Neural cell (in vitro differentiated cells): ENCODE data around the gene MVK. TPM values are rescaled to one million over a fixed set of nuclear protein-coding genes. Genes with fewer than 3 reads are reported as not detected.

Source experiments
- H2AFZ ChIP-seq: fragments of 200-600, 300-800 bp; sonication (generic), shearing (Covaris generic); 2 replicates; pipeline ENCODE4 v1.6.0; 2014; ENCODE audit warnings: low read depth, mild to moderate bottlenecking, antibody characterized with exemption, low read length, moderate library complexity
- H3F3A ChIP-seq: fragments of 200-600 bp; shearing (Covaris generic); 2 replicates; pipeline ENCODE4 v1.6.1; 2016; ENCODE audit warnings: mild to moderate bottlenecking, moderate library complexity, mixed read lengths, antibody characterized with exemption, low read length; ENCODE audit not compliant: insufficient read depth, poor library complexity, severe bottlenecking
- H3K27ac ChIP-seq: fragments of 200-600, 300-800 bp; sonication (generic), shearing (Covaris generic); 2 replicates; pipeline ENCODE4 v1.5.1; 2014; ENCODE audit warnings: mild to moderate bottlenecking, low read length, moderate library complexity
- H3K27me3 ChIP-seq: fragments of 300-800, 200-600 bp; sonication (generic), shearing (Covaris generic); 2 replicates; pipeline ENCODE4 v1.6.0; 2014; ENCODE audit warnings: mild to moderate bottlenecking, low read depth, low read length, moderate library complexity; ENCODE audit not compliant: insufficient read depth
- H3K36me3 ChIP-seq: fragments of 300-800, 200-600 bp; sonication (generic), shearing (Covaris generic); 2 replicates; pipeline ENCODE4 v1.5.1; 2014; ENCODE audit warnings: mild to moderate bottlenecking, antibody characterized with exemption, low read length, moderate library complexity; ENCODE audit not compliant: insufficient read depth
- H3K4me2 ChIP-seq: fragments of 300-800, 200-600 bp; sonication (generic), shearing (Covaris generic); 2 replicates; pipeline ENCODE4 v1.6.0; 2014; ENCODE audit warnings: mild to moderate bottlenecking, low read length
- H3K4me3 ChIP-seq: fragments of 300-800, 200-600 bp; sonication (generic), shearing (Covaris generic); 2 replicates; pipeline ENCODE4 v1.5.1; 2014; ENCODE audit warnings: mild to moderate bottlenecking, low read length, moderate library complexity
- H3K79me2 ChIP-seq: fragments of 200-600 bp; shearing (Covaris generic); replicated peaks from 2 replicates; pipeline ENCODE4 v1.6.0; 2014; ENCODE audit warnings: mild to moderate bottlenecking, low read length, moderate library complexity; ENCODE audit not compliant: insufficient read depth
- H3K9ac ChIP-seq: fragments of 300-800, 200-600 bp; sonication (generic), shearing (Covaris generic); 2 replicates; pipeline ENCODE4 v1.6.1; 2016; ENCODE audit warnings: mild to moderate bottlenecking, low read length, mixed read lengths
- H3K9me2 ChIP-seq: fragments of 200-600 bp; shearing (Covaris generic); 2 replicates; pipeline ENCODE4 v1.6.1; 2016; ENCODE audit warnings: mild to moderate bottlenecking, low read length, mixed read lengths; ENCODE audit not compliant: insufficient read depth
- H3K9me3 ChIP-seq: fragments of 200-600, 300-800 bp; sonication (generic), shearing (Covaris generic); 2 replicates; pipeline ENCODE4 v1.6.1; 2016; ENCODE audit warnings: mild to moderate bottlenecking, mixed run types, low read length, moderate library complexity, mixed read lengths
- H4K20me1 ChIP-seq: fragments of 200-600 bp; shearing (Covaris generic); 2 replicates; pipeline ENCODE4 v1.6.1; 2016; ENCODE audit warnings: mild to moderate bottlenecking, mixed run types; ENCODE audit not compliant: insufficient read depth
- EP300 ChIP-seq: fragments of 450-650 bp; conservative IDR thresholded peaks from 2 replicates; pipeline ENCODE4 v1.6.1; 2014; ENCODE audit warnings: antibody characterized with exemption, mild to moderate bottlenecking, moderate library complexity; ENCODE audit not compliant: poor library complexity, severe bottlenecking
- EZH2 ChIP-seq: fragments of 200-600, 300-800 bp; shearing (Covaris generic), sonication (generic); IDR thresholded peaks from 2 replicates; pipeline ENCODE4 v1.6.1; 2014; ENCODE audit warnings: antibody characterized with exemption, low read length, borderline replicate concordance, mild to moderate bottlenecking; ENCODE audit not compliant: insufficient read depth, poor library complexity, severe bottlenecking
- MXI1 ChIP-seq: fragments of 450-650 bp; conservative IDR thresholded peaks from 2 replicates; pipeline ENCODE4 v1.6.1; 2014; ENCODE audit warnings: antibody characterized with exemption, mild to moderate bottlenecking; ENCODE audit not compliant: poor library complexity, severe bottlenecking
- POLR2AphosphoS5 ChIP-seq: IDR thresholded peaks from 2 replicates; pipeline ENCODE4 v1.6.1; 2012
- RAD21 ChIP-seq: fragments of 450-650 bp; conservative IDR thresholded peaks from 2 replicates; pipeline ENCODE4 v1.6.1; 2014; ENCODE audit warnings: antibody characterized with exemption, mild to moderate bottlenecking, moderate library complexity
- SMC3 ChIP-seq: fragments of 450-650 bp; conservative IDR thresholded peaks from 2 replicates; pipeline ENCODE4 v1.6.1; 2014; ENCODE audit warnings: antibody characterized with exemption, mild to moderate bottlenecking, moderate library complexity; ENCODE audit not compliant: poor library complexity
- TAF1 ChIP-seq: IDR thresholded peaks from 2 replicates; pipeline ENCODE4 v1.6.1; 2012; ENCODE audit warnings: low read depth
- polyA plus RNA-seq: library from polyadenylated mRNA; depleted of rRNA; stranded (reverse); fragments of >200 nt; gene quantifications from 2 replicates; pipeline ENCODE4 v1.2.3, GENCODE V29; 2014
- TF ChIP-seq, protein P1 (sequence below): IDR thresholded peaks from 2 replicates; pipeline ENCODE4 v1.6.1; 2012; ENCODE audit warnings: borderline replicate concordance
- TF ChIP-seq, protein P2 (sequence below): fragments of 450-650 bp; IDR thresholded peaks from 2 replicates; pipeline ENCODE4 v1.5.1; 2014; ENCODE audit warnings: antibody characterized with exemption, mild to moderate bottlenecking, moderate library complexity; ENCODE audit not compliant: poor library complexity, severe bottlenecking

The MVK gene
- polyA plus RNA-seq, 1 donor from 2014 or later = 45.7 TPM

- no peaks in the 10 kb centered on the region for H3K9me2 ChIP-seq
- H4K20me1 ChIP-seq = no peaks in the 10 kb centered on the region
- H3K9ac ChIP-seq = no peak overlapping the region
- no peaks in the 10 kb centered on the region for H3K9me3 ChIP-seq
- TF ChIP-seq POLR2AphosphoS5 (no peak), TAF1 (no peak), RAD21 (no peak), SMC3 (no peak)
- no peak overlapping the region for H2AFZ ChIP-seq
- H3K27me3 ChIP-seq = no peaks in the 10 kb centered on the region
- H3K4me2 ChIP-seq = no peak overlapping the region
- no peaks in the 10 kb centered on the region for H3K36me3 ChIP-seq
- H3F3A ChIP-seq = no peaks in the 10 kb centered on the region
- no peaks in the 10 kb centered on the region for H3K79me2 ChIP-seq
- no peak overlapping the region for H3K4me3 ChIP-seq
- H3K27ac ChIP-seq = no peak overlapping the region
Measured at GRCh38 chr12:109544955-109545531, 28.6 kb upstream of the MVK start.

GRCh38 chr12:109545826-109546225 lies 27.8 kb upstream of the MVK start:
- H3K36me3 ChIP-seq = no peaks in the 10 kb centered on the region
- H3K9me3 ChIP-seq = no peaks in the 10 kb centered on the region
- H3K4me2 ChIP-seq = no peak overlapping the region
- no peak overlapping the region for H3K9ac ChIP-seq
- no peak overlapping the region for H3K4me3 ChIP-seq
- TF ChIP-seq EZH2 (no peak), RAD21 (no peak), EP300 (no peak), MXI1 (no peak), SMC3 (no peak), TAF1 (no peak), POLR2AphosphoS5 (no peak)
- TF ChIP-seq, protein P1, sequence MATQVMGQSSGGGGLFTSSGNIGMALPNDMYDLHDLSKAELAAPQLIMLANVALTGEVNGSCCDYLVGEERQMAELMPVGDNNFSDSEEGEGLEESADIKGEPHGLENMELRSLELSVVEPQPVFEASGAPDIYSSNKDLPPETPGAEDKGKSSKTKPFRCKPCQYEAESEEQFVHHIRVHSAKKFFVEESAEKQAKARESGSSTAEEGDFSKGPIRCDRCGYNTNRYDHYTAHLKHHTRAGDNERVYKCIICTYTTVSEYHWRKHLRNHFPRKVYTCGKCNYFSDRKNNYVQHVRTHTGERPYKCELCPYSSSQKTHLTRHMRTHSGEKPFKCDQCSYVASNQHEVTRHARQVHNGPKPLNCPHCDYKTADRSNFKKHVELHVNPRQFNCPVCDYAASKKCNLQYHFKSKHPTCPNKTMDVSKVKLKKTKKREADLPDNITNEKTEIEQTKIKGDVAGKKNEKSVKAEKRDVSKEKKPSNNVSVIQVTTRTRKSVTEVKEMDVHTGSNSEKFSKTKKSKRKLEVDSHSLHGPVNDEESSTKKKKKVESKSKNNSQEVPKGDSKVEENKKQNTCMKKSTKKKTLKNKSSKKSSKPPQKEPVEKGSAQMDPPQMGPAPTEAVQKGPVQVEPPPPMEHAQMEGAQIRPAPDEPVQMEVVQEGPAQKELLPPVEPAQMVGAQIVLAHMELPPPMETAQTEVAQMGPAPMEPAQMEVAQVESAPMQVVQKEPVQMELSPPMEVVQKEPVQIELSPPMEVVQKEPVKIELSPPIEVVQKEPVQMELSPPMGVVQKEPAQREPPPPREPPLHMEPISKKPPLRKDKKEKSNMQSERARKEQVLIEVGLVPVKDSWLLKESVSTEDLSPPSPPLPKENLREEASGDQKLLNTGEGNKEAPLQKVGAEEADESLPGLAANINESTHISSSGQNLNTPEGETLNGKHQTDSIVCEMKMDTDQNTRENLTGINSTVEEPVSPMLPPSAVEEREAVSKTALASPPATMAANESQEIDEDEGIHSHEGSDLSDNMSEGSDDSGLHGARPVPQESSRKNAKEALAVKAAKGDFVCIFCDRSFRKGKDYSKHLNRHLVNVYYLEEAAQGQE = no peak
- TF ChIP-seq, protein P2, sequence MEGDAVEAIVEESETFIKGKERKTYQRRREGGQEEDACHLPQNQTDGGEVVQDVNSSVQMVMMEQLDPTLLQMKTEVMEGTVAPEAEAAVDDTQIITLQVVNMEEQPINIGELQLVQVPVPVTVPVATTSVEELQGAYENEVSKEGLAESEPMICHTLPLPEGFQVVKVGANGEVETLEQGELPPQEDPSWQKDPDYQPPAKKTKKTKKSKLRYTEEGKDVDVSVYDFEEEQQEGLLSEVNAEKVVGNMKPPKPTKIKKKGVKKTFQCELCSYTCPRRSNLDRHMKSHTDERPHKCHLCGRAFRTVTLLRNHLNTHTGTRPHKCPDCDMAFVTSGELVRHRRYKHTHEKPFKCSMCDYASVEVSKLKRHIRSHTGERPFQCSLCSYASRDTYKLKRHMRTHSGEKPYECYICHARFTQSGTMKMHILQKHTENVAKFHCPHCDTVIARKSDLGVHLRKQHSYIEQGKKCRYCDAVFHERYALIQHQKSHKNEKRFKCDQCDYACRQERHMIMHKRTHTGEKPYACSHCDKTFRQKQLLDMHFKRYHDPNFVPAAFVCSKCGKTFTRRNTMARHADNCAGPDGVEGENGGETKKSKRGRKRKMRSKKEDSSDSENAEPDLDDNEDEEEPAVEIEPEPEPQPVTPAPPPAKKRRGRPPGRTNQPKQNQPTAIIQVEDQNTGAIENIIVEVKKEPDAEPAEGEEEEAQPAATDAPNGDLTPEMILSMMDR = no peak
- H3K79me2 ChIP-seq = no peaks in the 10 kb centered on the region
- no peaks in the 10 kb centered on the region for H3K9me2 ChIP-seq
- no peaks in the 10 kb centered on the region for H3K27me3 ChIP-seq
- no peaks in the 10 kb centered on the region for H4K20me1 ChIP-seq
- no peaks in the 10 kb centered on the region for H3F3A ChIP-seq
- H2AFZ ChIP-seq = no peak overlapping the region
- no peak overlapping the region for H3K27ac ChIP-seq
